Umbilical cord (tissue), 2 donors: ENCODE results near the gene WFDC9. TPM values are rescaled to one million over a fixed set of nuclear protein-coding genes. Genes with fewer than 3 reads are reported as not detected.
"Not testable (repeated sequence)": the region's sequence is repeated elsewhere in the genome, so short reads cannot be mapped to it uniquely, and the experiment has no call there.

Experiments
- DNase-seq: peaks from one replicate; pipeline ENCODE4 v3.0.0-alpha.2; 2015; ENCODE audit warnings: low spot score
- total RNA-seq: library from RNA; depleted of rRNA; stranded (reverse); fragments of >200 nt; gene quantifications from one replicate; pipeline ENCODE4 v1.2.3, GENCODE V29; 2014; ENCODE audit warnings: low replicate concordance; ENCODE audit not compliant: insufficient read depth

The WFDC9 gene
- total RNA-seq, result not detected

GRCh38 chr20:45631184-45631583, at the start of gene WFDC9:
WFDC9 (minus strand) TSS chr20:45631284; CDS start chr20:45610181, 21,103 bp downstream.
- no peak for DNase-seq

DNA sequence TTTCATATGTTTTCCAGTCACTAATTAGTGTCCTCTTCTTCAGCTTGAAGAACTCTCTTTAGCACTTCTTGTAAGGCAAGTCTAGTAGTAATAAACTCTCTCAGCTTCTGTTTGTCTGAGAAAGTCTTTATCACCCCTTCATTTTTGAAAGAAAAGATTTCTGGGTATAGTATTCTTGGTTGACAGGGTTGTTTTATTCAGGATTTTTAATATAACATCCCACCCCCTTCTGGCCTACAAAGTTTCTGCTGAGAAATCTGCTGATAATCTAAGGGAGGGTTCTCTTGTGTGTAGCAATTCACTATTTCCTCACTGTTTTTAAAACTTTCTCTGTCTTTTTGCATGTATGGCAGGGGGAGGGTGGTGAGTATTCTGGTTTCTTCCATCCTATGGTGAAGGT, 48.6 kb upstream of the WFDC9 start:
- no peak for DNase-seq

DNA sequence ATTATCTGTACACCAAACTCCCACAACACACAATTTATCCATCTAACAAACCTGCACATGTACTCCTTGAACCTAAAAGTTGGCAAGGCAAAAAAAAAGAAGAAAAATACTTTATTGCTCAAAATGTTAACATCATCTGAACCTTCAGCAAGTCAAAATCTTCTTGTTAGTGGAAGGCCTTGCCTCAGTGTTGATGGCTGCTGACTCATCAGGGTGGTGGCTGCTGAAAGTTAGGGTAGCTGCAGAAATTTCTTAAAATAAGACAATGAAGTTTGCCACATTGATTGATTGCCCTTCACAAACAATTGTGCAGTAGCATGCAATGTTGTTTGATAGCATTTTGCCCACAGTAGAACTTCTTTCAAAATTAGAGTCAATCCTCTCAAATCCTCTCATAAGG, 41.7 kb upstream of the WFDC9 start:
- DNase-seq, result no peak

DNA sequence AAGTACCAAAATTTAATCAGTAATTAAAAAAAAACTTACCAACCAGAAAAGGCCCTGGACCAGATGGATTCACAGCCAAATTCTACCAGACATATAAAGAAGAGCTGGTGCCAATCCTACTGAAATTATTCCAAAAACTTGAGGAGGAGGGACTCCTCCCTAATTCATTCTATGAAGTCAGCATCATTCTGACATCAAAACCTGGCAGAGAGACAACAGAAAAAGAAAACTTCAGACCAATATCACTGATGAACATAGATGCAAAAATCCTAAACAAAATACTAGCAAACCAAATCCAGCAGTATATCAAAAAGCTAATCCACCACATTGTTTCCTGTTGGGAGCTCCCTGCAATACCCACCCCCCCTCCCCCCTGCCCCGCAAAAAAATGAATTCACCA, 39.1 kb upstream of the WFDC9 start, which contains the start of gene WFDC11:
Gene WFDC11, minus strand, starts transcription at position 101 of the 400 bp plus-strand sequence. CDS start 19,639 bp downstream, outside the sequence.
- DNase-seq, result no peak

DNA sequence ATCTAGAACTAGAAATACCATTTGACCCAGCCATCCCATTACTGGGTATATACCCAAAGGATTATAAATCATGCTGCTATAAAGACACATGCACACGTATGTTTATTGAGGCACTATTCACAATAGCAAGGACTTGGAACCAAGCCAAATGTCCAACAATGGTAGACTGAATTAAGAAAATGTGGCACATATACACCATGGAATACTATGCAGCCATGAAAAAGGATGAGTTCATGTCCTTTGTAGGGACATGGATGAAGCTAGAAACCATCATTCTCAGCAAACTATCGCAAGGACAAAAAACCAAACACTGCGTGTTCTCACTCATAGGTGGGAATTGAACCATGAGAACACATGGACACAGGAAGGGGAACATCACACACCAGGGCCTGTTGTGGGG, 26.0 kb upstream of the WFDC9 start:
- DNase-seq, result not testable (repeated sequence)

GRCh38 chr20:45651726-45652125, 20.6 kb upstream of the WFDC9 start:
- not testable (repeated sequence) for DNase-seq

DNA sequence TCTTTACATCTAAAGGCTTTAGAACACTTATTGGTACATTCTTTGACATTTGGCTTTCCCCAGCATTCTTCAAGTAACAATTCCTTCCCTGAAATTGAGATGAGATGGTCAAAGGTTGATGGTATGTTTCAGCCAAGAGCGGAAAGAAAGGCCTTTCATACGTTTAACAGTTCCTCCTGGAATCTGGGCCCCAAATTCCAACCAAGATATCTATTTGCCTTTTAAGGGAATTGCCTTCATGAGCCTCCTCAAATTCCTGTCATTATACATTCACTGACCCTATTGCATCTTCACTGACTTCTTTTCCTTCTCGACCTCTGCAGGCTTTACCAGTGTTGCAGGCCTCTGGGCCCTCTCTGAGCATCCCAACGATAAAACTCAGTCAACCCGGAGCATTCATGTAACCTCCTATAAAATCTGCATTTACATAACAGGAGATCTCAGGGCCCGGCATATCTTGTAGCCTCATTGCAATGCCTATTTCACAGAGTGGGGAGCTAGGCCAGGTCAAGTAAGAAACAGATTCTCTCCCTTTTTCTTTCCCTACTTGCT, 18.3 kb upstream of the WFDC9 start:
- DNase-seq, result no peak

DNA sequence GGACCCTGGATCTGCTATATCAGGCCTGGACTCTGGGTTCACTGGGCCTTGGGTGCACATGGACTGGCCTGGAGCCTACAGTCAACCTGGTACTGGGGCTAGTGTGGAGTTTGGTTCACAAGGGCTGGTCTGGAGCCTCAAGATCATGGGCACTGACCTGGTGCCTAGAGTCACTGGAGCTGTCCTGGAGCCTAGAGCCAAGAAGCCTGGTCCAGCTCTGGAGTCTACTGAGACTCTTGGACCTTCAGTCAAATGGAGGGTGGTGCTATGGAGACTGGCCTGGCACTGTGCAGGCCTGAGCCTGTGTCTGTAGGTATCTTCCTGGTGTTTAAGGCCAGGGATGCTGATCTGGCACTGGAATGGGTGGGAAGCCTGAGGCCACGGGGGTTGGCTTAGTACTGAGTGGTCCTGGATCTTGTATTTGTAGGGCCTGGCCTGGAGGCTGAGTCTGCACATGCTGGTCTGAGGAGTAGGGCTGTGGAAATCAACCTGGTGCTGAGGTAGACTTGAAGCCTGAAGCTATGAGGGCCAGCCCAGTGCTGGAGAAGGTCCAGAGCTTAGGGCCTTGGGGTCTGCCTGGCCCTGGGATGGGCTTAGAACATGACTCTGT, 16.5 kb upstream of the WFDC9 start:
- DNase-seq, result no peak

- DNase-seq, result no peak
Measured at GRCh38 chr20:45646875-45647274, 15.8 kb upstream of the WFDC9 start.

DNA sequence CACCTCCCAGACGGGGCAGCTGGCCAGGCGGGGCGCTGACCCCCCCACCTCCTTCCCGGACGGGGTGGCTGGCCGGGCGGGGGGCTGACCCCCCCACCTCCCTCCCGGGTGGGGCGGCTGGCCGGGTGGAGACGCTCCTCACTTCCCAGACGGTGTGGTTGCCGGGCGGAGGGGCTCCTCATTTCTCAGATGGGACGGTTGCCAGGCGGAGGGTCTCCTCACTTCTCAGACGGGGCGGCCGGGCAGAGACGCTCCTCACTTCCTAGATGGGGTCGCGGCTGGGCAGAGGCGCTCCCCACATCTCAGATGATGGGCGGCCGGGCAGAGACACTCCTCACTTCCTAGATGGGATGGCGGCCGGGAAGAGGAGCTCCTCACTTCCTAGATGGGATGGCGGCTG, 14.8 kb upstream of the WFDC9 start:
- not testable (repeated sequence) for DNase-seq

GRCh38 chr20:45641076-45641475, 10.0 kb upstream of the WFDC9 start:
- not testable (repeated sequence) for DNase-seq

- no peak for DNase-seq
Measured at GRCh38 chr20:45639687-45640086, 8.6 kb upstream of the WFDC9 start.

- DNase-seq, result no peak
Measured at GRCh38 chr20:45636513-45636912, 5.4 kb upstream of the WFDC9 start.

GRCh38 chr20:45630371-45630770, 713 bp downstream of the WFDC9 start:
- no peak for DNase-seq

GRCh38 chr20:45629496-45630100, 1.5 kb downstream of the WFDC9 start, which contains the start of gene WFDC10A:
WFDC10A (plus strand) TSS chr20:45629739; CDS start chr20:45629814, 75 bp downstream.
- peak; percentile 22 for DNase-seq

DNA sequence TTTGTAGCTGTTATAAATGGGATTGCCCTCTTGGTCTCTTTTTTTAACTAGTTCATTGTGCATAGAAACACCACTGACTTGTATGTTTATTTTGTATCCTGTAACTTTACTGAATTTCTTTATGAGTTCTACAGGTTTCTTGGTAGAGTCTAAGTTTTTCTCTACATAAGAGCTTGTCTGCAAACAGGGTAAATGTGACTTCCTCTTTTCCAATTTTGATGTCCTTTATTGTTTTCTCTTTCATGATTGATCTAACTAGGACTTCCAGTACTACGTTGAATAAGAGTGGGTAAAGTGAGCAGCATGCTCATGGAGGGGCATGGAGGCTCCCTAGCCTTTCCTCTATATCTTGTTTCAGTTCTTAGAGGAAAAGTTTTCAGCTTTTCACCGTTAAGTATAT, 4.5 kb downstream of the WFDC9 start:
- DNase-seq, result no peak

DNA sequence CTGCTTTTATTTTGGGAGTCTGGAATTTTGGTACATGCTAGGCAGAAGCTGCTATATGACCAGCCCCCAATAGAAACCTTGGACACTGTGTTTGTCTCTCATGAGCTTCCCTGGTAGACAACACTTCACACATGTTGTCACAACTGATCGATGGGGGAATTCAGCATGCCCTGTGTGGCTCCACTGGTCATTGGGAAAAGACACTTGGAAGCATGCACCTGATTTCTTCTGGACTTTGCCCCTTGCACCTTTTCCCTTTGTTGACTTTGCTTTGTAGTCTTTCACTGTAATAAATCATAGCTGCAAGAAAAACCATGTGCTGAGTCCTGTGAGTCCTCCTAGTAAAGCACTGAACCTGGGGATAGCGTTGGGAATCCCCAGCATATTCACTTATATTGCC, 9.5 kb downstream of the WFDC9 start:
- DNase-seq, result no peak

GRCh38 chr20:45617591-45617990, 13.5 kb downstream of the WFDC9 start:
- DNase-seq, result no peak

- DNase-seq, result no peak
Measured at GRCh38 chr20:45612314-45612713, 18.8 kb downstream of the WFDC9 start.

DNA sequence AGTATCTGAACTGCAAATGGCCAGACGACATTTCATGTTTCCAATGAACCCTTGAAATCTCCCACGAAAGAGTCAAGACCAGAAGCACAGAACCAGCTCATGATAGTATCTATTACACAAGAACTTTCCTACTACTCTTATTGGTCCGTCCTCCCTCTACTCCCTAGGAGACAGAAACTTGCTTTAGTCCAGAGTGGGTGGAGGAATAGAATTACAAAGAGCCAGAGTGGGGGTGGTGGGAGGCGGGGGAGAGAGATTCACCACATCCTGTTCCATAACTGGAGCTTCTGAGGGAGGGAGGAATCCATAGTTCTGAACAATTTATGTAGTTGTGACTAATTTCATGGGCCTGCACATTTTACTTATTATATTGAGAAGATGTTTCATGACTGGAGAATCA, 20.0 kb downstream of the WFDC9 start:
- DNase-seq, result no peak

- DNase-seq, result no peak
Measured at GRCh38 chr20:45607810-45608209, 23.3 kb downstream of the WFDC9 start.

- DNase-seq, result no peak
Measured at GRCh38 chr20:45595235-45595634, 35.8 kb downstream of the WFDC9 start.

DNA sequence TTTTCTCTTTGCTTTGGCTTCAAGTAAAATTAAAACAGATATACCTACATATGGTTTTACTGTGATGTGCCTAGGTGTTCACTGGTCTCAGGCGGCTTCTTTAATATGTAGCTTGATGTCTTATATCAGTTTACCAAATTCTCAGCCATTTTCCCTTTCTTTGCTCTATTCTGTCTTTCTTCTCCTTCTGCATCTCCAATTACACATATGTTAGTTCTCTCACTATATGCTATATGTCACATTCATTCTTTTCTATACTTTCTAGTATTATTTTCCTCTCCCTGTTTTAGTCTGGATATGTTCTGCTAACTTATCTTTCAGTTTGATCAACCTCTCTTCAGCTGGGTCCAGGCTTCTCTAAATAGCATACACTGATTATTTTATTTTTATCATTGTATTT, 37.6 kb downstream of the WFDC9 start:
- DNase-seq, result no peak
